IPS DF 4.7 (cell line): ENCODE measurements around the gene ST6GAL1.

Source experiments
- DNase-seq: peaks from one replicate; pipeline ENCODE4 v3.0.0-alpha.2; 2013; ENCODE audit warnings: low spot score; ENCODE audit errors: extremely low read depth

ST6GAL1 gene

GRCh38 chr3:187076297-187076696 lies 146.0 kb downstream of the ST6GAL1 start:
- no peak for DNase-seq

DNA sequence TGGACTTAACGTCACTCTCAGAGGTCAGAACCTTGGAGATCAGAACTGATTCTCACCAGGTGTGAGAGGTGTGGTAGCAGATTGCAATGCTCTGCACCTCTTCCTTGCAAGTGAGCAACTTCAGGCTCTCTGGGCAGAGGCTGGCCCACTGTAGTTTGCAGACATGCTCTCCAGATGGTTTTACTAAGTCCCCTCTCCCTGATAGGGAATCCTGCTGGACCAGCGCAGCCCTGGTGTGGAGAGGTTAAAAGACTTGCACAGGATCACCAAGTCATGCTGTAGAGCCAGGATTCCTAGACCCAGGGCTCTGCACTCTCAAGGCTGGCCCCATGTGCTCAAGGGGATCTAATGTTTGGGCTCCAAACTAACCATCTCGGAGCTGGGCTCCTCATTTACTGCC lies 146.8 kb downstream of the ST6GAL1 start:
- no peak for DNase-seq

GRCh38 chr3:187077537-187077936 lies 147.2 kb downstream of the ST6GAL1 start:
- DNase-seq: no peak

DNA sequence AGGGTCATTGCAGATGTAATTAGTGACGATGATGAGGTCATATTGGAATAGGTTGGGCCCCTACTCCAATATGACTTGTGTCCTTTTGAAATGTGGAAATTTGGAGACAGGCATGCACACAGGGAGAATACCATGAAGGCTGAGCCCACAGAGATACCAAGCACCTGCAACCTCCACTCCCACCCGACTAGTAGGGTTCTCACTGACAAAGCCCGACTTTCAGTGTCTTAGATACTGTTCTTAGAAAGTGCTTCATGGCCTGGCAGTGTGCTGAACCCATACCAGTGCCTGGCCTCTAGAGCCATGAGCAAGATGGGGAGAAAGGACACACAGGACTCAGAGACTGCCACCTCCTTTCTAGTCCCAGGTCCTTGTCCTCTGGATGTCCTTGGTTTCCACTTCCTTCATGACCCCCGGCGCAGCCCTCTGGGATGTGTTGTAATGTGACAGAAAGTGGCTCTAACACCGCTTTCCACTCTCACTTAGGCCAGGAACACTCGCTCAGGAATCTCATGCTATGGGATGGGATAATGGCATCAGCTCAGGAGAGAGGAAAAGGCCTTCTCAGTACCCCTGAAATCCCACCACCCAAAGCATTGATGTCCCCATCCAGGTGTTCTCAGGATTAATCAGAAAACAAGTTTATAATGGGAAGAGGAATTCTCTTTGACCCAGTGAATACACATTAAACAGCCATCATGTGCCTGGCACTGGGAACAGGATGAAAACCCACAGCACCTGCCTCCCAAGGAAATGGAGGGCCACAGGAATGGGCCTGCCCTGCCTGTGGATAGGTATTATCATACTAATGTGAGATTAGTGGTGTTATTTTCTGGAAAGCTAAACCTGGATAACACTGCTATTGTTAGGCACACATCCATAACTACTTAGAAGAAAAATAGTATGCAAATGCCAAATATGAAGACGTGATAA lies 149.0 kb downstream of the ST6GAL1 start:
- DNase-seq: no peak

- DNase-seq: no peak
Observed at GRCh38 chr3:187080799-187081450, 150.6 kb downstream of the ST6GAL1 start.

DNA sequence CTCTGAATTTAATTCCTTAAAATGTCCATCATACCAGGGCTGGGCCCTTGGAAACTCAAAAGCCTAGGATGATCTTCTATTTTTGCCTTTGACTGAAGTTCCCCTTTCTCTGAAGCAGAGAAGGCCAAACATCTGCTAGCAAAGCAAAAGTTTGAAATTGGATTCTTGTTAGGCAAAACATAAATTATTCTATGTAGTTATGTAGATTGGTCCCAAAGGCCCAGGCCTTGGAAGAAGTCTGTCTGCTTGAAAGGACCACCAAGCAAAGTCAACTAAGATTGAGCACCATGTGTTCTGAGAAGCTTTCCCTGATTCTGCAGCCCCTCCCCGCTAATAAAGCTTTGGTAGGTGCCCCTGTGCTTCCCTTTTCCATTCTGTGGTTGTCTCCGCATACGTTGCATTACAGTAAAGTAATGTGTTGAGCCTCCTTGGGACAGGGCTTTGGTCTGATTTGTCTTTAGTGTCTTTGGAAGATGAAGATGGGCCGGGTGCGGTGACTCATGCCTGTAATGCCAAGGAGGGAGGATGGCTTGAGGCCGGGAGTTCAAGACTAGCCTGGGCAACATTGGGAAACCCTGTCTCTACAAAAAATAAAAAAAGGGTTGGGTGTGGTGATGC lies 152.5 kb downstream of the ST6GAL1 start:
- DNase-seq: no peak

- DNase-seq: no peak
Observed at GRCh38 chr3:187084126-187084525, 153.8 kb downstream of the ST6GAL1 start.

DNA sequence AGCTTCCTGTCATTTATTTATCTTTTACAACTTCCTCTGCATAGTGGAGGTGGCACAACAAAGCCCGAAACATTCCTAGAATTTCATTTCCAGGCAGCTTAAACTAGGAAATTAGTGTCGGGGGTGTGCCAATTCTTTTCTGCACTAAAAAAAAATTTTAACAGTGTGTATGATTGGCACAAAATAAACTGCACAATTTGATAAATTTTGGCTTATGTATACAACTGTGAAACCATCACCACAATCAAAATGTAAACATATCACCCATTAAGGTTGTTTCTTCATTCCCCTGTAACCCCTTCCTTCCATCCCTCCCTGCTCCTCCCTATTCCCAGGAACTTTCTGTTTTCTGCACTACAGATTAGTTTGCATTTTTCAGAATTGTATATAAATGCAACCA lies 154.3 kb downstream of the ST6GAL1 start:
- no peak for DNase-seq

DNA sequence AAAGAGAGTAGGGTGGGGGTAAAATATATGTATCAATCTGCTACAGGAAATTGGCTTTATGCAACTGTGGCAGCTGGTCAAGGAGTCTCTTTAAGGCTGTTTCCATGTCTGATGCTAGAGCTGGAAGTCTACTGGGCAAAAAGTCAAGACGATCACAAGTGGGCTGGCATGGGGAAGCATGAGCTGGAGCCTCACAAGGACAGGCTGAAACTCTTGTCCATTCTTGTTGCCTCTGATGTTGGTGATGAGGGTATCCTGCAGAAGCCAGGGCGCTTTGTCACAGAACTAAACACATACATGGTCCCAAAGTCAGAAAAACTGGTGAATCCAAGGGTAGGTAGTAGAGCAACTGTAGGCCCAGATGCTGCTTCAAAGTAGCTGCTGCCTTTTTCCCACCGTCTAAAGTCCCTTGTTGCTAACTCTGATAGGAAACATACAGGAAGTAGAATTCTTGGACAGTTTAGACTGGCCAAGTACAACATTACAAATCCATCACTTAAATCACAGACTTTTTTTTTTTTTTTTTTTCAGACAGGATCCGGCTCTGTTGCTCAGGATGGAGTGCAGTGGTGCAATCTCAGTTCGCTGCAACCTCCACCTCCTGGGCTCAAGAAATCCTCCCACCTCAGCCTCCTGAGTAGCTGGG lies 154.8 kb downstream of the ST6GAL1 start:
- DNase-seq: no peak

DNA sequence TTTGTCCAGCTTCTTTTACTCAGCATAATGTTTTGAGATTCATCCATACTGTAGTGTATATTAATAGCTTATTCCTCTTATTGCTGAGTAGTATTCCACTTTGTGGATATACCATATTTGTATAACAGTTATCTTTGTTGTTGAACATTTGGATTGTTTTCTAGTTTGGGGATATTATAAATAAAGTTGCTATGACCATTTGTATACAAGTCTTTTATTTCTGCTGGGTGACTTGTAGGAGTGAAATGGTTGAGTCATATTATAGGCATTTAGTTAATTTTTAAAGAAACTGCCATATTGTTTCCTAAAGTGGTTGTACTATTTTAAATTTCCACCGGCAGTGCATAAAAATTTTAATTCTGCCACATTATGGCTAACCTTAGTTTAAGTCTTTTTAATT lies 155.6 kb downstream of the ST6GAL1 start:
- no peak for DNase-seq

- DNase-seq: no peak
Observed at GRCh38 chr3:187086831-187087230, 156.5 kb downstream of the ST6GAL1 start.

DNA sequence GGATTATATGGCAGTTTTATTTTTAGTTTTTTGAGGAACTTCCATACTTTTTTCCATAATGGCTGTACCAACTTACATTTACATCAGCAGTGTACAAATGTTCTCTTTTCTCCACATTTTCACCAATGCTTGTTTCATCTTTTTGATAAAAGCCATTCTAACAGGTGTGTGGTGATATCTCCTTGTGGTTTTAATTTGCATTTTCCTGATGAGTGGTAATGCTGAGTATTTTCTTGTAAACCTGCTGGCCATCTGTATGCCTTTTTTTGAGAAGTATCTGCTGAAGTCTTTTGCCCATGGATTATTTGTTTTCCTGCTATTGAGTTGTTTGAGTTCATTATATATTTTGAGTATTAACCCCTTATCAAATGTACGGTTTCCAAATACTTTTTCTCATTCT lies 158.4 kb downstream of the ST6GAL1 start:
- no peak for DNase-seq

DNA sequence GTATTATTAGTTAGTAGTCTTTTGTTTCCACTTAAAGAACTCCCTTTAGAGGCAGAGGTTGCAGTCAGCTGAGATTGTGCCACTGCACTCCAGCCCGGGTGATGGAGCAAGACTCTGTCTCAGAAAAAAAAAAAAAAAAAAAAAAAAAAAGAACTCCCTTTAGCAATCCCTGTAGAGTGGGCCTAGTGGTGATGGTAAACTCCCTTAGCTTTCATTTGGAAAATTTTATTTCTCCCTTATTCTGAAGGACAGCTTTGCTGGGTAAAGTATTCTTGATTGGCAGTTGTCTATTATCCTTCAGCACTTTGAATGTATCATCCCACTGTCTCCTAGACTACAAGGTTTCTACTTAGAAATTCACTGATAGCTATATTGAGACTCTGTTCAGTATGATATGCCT lies 163.0 kb downstream of the ST6GAL1 start:
- DNase-seq: no peak

DNA sequence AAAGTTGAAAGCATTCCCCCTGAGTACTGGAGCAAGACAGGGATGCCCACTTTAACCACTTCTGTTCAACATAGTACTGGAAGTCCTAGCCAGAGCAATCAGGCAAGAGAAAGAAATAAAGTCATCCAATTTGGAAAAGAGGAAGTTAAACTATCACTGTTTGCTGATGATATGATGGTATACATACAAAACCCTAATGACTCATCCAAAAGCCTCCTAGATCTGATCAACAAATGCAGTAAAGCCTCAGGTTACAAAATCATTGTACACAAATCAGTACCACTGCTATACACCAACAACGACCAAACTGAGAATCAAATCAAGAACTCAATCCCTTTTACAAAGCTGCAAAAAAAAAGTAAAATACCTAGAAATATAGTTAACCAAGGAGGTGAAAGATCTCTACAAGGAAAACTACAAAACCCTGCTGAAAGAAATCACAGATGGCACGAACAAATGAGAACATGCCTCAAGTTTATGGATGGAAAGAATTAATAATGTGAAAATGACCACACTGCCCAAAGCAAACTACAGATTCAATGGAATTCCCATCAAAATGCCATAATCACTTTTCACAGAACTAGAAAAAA lies 168.7 kb downstream of the ST6GAL1 start:
- DNase-seq: no peak

GRCh38 chr3:187101184-187102072 lies 171.1 kb downstream of the ST6GAL1 start:
- no peak for DNase-seq

DNA sequence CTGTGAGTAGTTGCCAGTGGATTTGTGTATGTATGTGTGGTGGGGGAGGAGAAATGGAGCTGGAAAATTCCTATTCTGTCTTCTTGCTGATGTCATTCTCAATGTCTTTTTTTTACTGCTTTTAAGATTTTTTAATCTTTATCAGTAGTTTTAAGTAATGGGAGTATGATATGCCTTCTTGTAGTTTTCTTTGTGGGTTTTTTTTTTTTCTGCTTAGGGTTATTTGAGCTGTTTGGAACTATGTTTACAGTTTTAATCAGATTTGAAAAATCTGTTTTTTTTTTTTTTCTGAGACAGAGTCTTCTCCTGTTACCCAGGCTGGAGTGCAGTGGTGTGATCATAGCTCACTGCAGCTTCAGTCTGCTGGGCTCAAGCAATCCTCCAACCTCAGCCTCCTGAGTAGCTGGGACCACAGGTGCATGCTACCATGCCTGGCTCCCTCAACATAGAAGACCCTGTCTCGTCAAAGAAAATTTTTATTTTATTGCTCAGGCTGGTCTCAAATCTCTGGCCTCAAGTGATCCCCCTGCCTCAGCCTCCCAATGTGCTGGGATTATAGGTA lies 171.8 kb downstream of the ST6GAL1 start:
- no peak for DNase-seq

DNA sequence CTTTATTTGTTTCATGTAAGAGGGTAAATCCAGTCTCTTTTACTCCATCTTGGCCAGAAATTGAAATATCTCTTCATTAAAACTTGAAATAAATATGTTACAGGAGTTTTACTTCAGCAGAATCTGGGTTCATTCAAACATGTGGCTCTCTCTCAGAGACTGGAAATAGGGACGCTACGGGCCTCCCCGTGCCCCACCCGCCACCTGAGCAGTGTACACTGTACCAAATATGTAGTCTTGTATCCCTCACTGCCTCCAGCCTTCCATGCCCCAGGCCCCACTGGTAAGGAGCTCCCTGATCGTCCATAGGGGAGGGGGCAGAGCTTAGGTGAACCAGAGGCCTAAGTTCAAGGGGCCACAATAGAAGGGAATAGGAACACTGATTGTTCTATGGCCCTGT lies 172.9 kb downstream of the ST6GAL1 start:
- DNase-seq: no peak

- DNase-seq: no peak
Observed at GRCh38 chr3:187104342-187104741, 174.0 kb downstream of the ST6GAL1 start.

GRCh38 chr3:187104933-187105332 lies 174.6 kb downstream of the ST6GAL1 start:
- no peak for DNase-seq

DNA sequence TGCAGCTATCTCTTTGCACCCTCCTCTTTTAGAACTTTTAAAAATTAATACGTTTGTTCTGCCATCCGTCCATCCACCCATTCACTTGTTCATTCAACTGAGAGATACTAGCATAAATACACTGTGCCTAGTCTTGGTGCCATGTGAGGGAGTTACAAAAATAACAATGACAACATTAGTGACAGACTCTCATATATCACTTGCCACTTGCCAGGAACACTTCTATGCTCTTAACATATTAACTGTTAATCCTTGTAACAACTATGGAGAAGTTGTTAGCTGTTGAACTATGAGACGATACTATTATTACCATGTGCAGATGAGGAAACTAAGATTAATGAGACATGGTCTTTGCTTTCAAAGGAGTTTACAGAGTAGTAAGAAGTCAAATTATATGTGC lies 175.4 kb downstream of the ST6GAL1 start:
- no peak for DNase-seq
